Panc1 (cell line): ENCODE data around the gene SLC27A5.

Source experiments
- POLR2AphosphoS5 ChIP-seq: IDR thresholded peaks from 2 replicates; pipeline ENCODE4 v1.6.1; 2012; ENCODE audit warnings: mild to moderate bottlenecking, low read depth, low read length, moderate library complexity
- SIN3A ChIP-seq: IDR thresholded peaks from 2 replicates; pipeline ENCODE4 v1.6.1; 2012; ENCODE audit warnings: low read depth, mild to moderate bottlenecking, low read length, moderate library complexity, borderline replicate concordance; ENCODE audit not compliant: insufficient read depth
- TCF7L2 ChIP-seq: IDR thresholded peaks from 2 replicates; pipeline ENCODE4 v1.6.1; 2011; ENCODE audit warnings: mild to moderate bottlenecking, low read depth, low read length, inconsistent platforms
- TF ChIP-seq, protein P1 (sequence below): fragments of 450-650 bp; IDR thresholded peaks from 2 replicates; pipeline ENCODE4 v1.5.1; 2017; ENCODE audit warnings: mild to moderate bottlenecking
- TF ChIP-seq, protein P2 (sequence below), 2 experiments: IDR thresholded peaks; 2 replicates each; pipeline ENCODE4 v1.6.1; 2011 to 2012; ENCODE audit warnings: low read depth in 2 of 2, control low read depth in 1 of 2, low read length in 1 of 2, mild to moderate bottlenecking in 1 of 2, moderate library complexity in 1 of 2; ENCODE audit not compliant: insufficient read depth in 1 of 2

DNA sequence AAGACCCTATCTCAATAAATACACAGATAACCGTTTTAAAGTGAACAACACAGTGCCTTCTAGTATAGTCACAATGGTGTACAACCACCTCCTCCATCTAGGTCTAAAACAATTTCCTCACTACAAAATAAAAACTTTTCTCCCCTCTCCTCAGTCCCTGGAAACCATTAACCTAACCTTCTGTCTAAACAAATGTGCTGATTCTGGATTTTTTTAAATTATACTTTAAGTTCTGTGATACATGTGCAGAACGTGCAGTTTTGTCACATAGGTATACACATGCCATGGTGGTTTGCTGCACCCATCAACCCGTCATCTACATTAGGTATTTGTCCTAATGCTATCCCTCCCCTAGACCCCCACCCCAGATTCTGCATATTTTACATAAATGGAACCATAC lies 17.6 kb upstream of the SLC27A5 start:
- TF ChIP-seq, protein P1, sequence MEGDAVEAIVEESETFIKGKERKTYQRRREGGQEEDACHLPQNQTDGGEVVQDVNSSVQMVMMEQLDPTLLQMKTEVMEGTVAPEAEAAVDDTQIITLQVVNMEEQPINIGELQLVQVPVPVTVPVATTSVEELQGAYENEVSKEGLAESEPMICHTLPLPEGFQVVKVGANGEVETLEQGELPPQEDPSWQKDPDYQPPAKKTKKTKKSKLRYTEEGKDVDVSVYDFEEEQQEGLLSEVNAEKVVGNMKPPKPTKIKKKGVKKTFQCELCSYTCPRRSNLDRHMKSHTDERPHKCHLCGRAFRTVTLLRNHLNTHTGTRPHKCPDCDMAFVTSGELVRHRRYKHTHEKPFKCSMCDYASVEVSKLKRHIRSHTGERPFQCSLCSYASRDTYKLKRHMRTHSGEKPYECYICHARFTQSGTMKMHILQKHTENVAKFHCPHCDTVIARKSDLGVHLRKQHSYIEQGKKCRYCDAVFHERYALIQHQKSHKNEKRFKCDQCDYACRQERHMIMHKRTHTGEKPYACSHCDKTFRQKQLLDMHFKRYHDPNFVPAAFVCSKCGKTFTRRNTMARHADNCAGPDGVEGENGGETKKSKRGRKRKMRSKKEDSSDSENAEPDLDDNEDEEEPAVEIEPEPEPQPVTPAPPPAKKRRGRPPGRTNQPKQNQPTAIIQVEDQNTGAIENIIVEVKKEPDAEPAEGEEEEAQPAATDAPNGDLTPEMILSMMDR, result no peak
- no peak for TF ChIP-seq POLR2AphosphoS5
- no peak for TF ChIP-seq SIN3A
- no peak for TF ChIP-seq TCF7L2
- TF ChIP-seq, protein P2, sequence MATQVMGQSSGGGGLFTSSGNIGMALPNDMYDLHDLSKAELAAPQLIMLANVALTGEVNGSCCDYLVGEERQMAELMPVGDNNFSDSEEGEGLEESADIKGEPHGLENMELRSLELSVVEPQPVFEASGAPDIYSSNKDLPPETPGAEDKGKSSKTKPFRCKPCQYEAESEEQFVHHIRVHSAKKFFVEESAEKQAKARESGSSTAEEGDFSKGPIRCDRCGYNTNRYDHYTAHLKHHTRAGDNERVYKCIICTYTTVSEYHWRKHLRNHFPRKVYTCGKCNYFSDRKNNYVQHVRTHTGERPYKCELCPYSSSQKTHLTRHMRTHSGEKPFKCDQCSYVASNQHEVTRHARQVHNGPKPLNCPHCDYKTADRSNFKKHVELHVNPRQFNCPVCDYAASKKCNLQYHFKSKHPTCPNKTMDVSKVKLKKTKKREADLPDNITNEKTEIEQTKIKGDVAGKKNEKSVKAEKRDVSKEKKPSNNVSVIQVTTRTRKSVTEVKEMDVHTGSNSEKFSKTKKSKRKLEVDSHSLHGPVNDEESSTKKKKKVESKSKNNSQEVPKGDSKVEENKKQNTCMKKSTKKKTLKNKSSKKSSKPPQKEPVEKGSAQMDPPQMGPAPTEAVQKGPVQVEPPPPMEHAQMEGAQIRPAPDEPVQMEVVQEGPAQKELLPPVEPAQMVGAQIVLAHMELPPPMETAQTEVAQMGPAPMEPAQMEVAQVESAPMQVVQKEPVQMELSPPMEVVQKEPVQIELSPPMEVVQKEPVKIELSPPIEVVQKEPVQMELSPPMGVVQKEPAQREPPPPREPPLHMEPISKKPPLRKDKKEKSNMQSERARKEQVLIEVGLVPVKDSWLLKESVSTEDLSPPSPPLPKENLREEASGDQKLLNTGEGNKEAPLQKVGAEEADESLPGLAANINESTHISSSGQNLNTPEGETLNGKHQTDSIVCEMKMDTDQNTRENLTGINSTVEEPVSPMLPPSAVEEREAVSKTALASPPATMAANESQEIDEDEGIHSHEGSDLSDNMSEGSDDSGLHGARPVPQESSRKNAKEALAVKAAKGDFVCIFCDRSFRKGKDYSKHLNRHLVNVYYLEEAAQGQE (IDR thresholded peaks at IDR 0.05; ENCODE audit: insufficient read depth in 1 of 2, low read depth in 2 of 2, low read length in 1 of 2), result no peak
